LNCAP (cell line): ENCODE data around the gene MAP3K13.
A peak's percentile ranks its signal among the peaks of the same experiment; 100 is the strongest.

Experiments
- CTCF ChIP-seq: fragments of 450-650 bp; IDR thresholded peaks from 2 replicates; pipeline ENCODE4 v1.5.1; 2017; ENCODE audit warnings: mild to moderate bottlenecking

MAP3K13 gene

DNA sequence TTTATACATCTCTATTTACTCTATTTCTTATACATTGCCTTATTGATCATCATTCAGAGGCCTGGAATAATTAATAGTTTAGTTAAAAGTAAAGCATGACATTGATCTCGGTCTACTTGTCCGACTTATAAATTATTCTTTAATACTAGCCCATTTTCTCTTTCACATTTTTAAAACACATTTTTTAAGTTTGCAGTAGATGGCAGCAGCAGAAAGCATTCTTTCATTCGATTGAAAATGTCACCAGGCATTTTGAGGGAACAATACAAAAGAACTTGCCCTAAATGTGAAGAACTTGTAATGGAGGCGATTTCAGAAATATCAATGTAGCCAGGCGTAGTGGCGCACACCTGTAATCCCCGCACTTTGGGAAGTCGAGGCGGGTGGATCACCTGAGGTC is 15.5 kb upstream of the MAP3K13 start:
- no peak for TF ChIP-seq CTCF

DNA sequence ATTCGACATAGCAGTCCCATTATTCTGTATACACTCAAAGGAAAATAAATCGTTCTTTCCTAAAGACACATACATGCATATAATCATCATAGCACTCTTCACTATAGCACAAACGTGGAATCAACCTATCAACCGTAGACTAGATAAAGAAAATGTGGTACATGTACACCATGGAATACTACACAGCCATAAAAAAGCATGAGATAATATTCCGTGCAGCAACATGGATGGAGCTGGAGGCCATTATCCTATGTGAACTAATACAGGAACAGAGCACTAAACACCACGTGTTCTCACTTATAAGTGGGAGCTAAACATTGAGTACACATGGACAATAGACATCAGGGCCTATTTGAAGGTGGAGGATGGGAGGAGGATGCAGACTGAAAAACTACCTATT is 12.1 kb upstream of the MAP3K13 start:
- no peak for TF ChIP-seq CTCF

GRCh38 chr3:185351396-185351795 is 11.5 kb upstream of the MAP3K13 start:
- no peak for TF ChIP-seq CTCF

DNA sequence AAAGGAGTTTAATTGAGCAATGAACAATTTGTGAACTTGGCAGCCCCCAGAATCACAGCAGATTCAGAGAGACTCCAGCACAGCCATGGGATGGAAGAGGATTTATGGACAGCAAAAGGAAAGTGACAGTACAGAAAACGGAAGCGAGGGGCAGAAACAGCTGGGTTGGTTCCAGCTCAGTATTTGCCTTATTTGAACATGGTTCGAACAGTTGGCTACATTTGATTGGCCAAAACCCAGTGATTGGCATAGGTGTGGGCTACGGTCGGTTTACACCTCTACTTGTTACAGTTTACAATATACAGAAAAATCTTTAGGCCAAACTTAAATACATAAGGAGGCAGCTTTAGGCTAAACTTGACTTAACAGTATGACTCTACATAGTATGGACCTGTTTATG is 9.7 kb upstream of the MAP3K13 start:
- TF ChIP-seq CTCF, result no peak

- TF ChIP-seq CTCF, result peak; percentile 74
Measured at GRCh38 chr3:185353823-185354614, 8.9 kb upstream of the MAP3K13 start.

DNA sequence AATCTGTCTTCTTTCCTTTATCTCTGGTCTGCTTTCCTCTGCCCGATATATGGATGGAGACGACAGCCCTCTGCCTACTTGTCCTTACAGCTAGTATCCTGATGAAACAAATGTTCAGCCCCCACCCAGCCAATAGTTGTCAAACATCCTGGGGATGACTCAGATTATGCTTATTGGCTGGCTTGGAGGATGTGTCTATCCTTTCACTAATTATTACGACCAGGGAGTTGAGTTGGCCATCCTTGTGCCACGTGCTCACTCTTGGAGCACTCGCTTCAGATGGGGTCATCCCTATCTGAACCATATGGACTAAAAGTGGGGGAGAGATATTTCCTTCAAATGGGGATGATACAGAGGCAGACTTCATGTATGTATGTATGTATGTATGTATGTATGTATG is 6.4 kb upstream of the MAP3K13 start:
- TF ChIP-seq CTCF, result no peak

- TF ChIP-seq CTCF, result no peak
Measured at GRCh38 chr3:185361920-185362319, 1.0 kb upstream of the MAP3K13 start.
